Esophagus (tissue), 2 donors: ENCODE results near the gene CYP4F2. TPM values are rescaled to one million over a fixed set of nuclear protein-coding genes. Genes with fewer than 3 reads are reported as not detected.
"Not testable (repeated sequence)": the region's sequence is repeated elsewhere in the genome, so short reads cannot be mapped to it uniquely, and the experiment has no call there.

Source experiments
- H3K27ac ChIP-seq, 2 donors: one replicate each; pipeline ENCODE4 v1.5.1; 2013; ENCODE audit warnings: low read depth in 2 of 2, mild to moderate bottlenecking in 2 of 2, inconsistent platforms in 1 of 2, low read length in 1 of 2, moderate library complexity in 1 of 2
- H3K27me3 ChIP-seq, 2 donors: one replicate each; pipeline ENCODE4 v1.6.1; 2013; ENCODE audit warnings: low read length in 2 of 2, control low read depth in 1 of 2, mild to moderate bottlenecking in 1 of 2; ENCODE audit not compliant: insufficient read depth in 2 of 2, control insufficient read depth in 1 of 2
- H3K36me3 ChIP-seq, 2 donors: one replicate each; pipeline ENCODE4 v1.6.1; 2013; ENCODE audit warnings: low read length in 1 of 2; ENCODE audit not compliant: control insufficient read depth in 2 of 2, insufficient read depth in 2 of 2
- H3K4me1 ChIP-seq, 2 donors: one replicate each; pipeline ENCODE4 v1.6.1; 2013; ENCODE audit warnings: low read length in 1 of 2; ENCODE audit not compliant: control insufficient read depth in 2 of 2, insufficient read depth in 2 of 2
- H3K4me3 ChIP-seq, 2 donors: one replicate each; pipeline ENCODE4 v1.5.1; 2013; ENCODE audit warnings: low read length in 2 of 2, mild to moderate bottlenecking in 2 of 2, low read depth in 1 of 2, moderate library complexity in 1 of 2
- H3K9me3 ChIP-seq, 2 donors: one replicate each; pipeline ENCODE4 v1.6.1; 2013; ENCODE audit warnings: mild to moderate bottlenecking in 2 of 2, low read depth in 1 of 2, low read length in 1 of 2, moderate library complexity in 1 of 2; ENCODE audit not compliant: control insufficient read depth in 2 of 2, insufficient read depth in 1 of 2
- WGBS, 2 donors: extraction: QIAGEN DNeasy Blood & Tissue Kit; methylation state at CpG; one replicate each; pipeline ENCODE4 v1.1.7; 2013; 5-methylcytosine and 5-hydroxymethylcytosine counted together
- polyA plus RNA-seq, 2 donors: library from polyadenylated mRNA; stranded (reverse); fragments of 200-250 nt; gene quantifications; one replicate each; pipeline ENCODE4 v1.2.3, GENCODE V29; 2013
- donor health status: healthy with polysubstance abuse.
- donor health status: Bipolar disorder and iron deficiency.

The CYP4F2 gene
- polyA plus RNA-seq, 2 donors, result 0.01 to 0.08 TPM

DNA sequence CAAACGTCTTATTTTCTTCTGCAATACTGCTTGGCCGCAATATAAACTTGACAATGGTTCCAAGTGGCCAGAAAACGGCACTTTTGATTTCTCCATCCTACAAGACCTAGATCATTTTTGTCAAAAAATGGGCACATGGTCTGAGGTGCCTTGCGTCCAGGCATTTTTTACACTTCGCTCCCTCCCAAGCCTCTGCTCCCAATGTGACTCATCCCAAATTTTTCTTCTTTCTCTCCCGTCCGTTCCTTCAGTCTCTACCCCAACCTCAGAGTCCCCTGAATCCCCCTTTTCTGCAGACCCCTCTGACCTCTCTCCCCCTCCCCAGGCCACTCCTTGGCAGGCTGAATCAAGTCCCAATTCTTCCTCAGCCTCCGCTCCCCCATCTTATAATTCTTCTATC lies 68.1 kb downstream of the CYP4F2 start:
- H3K4me1 ChIP-seq, result peaks cover 0 to 2% of the 10 kb centered on the region in 2 donors
- no peak overlapping the region for H3K27ac ChIP-seq
- H3K36me3 ChIP-seq, result no peaks in the 10 kb centered on the region
- WGBS, 2 donors, result 83 to 94% methylated on average over 8 of the region's 8 CpGs
- no peak overlapping the region for H3K4me3 ChIP-seq
- H3K9me3 ChIP-seq, result no peaks in the 10 kb centered on the region
- H3K27me3 ChIP-seq, result no peaks in the 10 kb centered on the region

GRCh38 chr19:15829306-15829698 lies 68.6 kb downstream of the CYP4F2 start:
- Histone ChIP-seq H3K36me3 (no peaks in the 10 kb centered on the region), H3K4me1 (peaks cover 0 to 2% of the 10 kb centered on the region in 2 donors), H3K27ac (no peak overlapping the region), H3K27me3 (no peaks in the 10 kb centered on the region), H3K9me3 (no peaks in the 10 kb centered on the region), H3K4me3 (no peak overlapping the region)
- 89 to 92% methylated on average over 10 of the region's 10 CpGs for WGBS, 2 donors

DNA sequence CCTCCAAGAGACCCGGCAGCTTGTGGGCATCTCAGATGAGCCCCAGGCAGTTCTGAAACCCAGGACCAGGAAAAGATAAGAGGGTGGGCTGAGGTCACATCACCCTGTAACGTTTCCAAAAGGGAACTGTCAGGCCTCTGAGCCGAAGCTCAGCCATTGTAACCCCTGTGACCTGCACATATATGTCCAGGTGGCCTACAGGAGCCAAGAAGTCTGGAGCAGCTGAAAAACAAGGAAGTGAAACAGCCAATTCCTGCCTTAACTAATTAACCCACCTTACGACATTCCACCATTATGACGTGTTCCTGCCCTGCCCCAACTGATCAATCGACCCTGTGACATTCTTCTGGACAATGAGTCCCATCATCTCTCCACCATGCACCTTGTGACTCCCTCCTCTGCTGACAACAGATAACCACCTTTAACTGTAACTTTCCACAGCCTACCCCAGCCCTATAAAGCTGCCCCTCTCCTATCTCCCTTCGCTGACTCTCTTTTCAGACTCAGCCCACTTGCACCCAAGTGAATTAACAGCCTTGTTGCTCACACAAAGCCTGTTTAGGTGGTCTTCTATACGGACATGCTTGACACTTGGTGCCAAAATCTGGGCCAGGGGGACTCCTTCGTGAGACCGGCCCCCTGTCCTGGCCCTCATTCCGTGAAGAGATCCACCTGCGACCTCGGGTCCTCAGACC lies 69.1 kb downstream of the CYP4F2 start:
- H3K4me3 ChIP-seq, H3K4me1 ChIP-seq, H3K9me3 ChIP-seq, H3K36me3 ChIP-seq, H3K27me3 ChIP-seq: not testable (repeated sequence)
- WGBS, 2 donors, result 53 to 58% methylated on average over 13 of the region's 13 CpGs
- peak overlapping the region; percentile 34 to 60 for H3K27ac ChIP-seq

DNA sequence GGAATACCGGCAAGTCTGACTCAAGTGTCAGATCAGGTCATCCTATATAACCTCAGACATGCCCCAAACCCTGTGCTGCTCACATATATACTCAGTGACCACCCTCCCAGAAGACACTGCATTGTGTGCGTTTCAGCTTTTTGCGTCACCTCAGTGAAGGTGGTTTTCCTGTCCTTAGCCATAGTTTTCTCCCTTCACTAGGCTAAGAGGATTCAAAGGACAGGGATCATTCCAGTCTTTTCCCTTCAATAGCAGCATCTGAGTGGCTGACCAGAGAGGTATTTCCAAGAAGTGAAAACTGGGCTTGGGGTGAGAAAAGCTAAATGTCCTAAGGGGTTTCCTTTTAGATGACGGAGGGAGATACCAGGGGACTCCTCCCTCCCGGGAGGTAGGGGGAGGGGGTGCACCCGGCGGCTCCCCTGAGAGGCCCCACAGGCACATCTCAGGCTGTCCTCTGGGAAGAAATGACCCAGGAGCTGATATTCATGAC lies 69.7 kb downstream of the CYP4F2 start:
- 51 to 60% methylated on average over 7 of the region's 7 CpGs for WGBS, 2 donors

More for the DNA sequence above, 69.7 kb downstream of the CYP4F2 start:
- Histone ChIP-seq H3K27me3 (no peaks in the 10 kb centered on the region), H3K36me3 (no peaks in the 10 kb centered on the region), H3K4me3 (no peak overlapping the region), H3K27ac (peak overlapping the region; percentile 34 to 60), H3K4me1 (peaks cover 0 to 2% of the 10 kb centered on the region in 2 donors), H3K9me3 (no peaks in the 10 kb centered on the region)

Other genes starting within 250 kb of the CYP4F2 start
- 10 to 100 TPM; 31.6 to 50.0 TPM for gene CYP4F12, start 225.0 kb downstream of the CYP4F2 start, polyA plus RNA-seq
- not detected for gene OR10H2, start 170.1 kb downstream of the CYP4F2 start, polyA plus RNA-seq
- gene OR10H3, start 160.1 kb downstream of the CYP4F2 start, polyA plus RNA-seq, result not detected
- not detected for gene OR10H5, start 110.4 kb downstream of the CYP4F2 start, polyA plus RNA-seq
- gene OR10H1, start 82.4 kb downstream of the CYP4F2 start, polyA plus RNA-seq, result under 1 TPM in 1 of 2 donors, not detected in 1; 0.04 TPM
- 10 to 100 TPM in 1 of 2 donors, 1 to 10 TPM in 1; 4.9 to 11.9 TPM for gene CYP4F11, start 36.5 kb upstream of the CYP4F2 start, polyA plus RNA-seq
- gene OR10H4, start 50.9 kb upstream of the CYP4F2 start, polyA plus RNA-seq, result not detected
- gene TPM4, start 178.4 kb upstream of the CYP4F2 start, polyA plus RNA-seq, result 100 to 1,000 TPM; 350 to 439 TPM
- 10 to 100 TPM; 24.9 to 34.1 TPM for gene RAB8A, start 213.8 kb upstream of the CYP4F2 start, polyA plus RNA-seq
- under 1 TPM; 0.47 to 0.86 TPM for gene HSH2D, start 245.6 kb upstream of the CYP4F2 start, polyA plus RNA-seq